ENCODE data around the gene KRTAP27-1. TPM values are rescaled to one million over a fixed set of nuclear protein-coding genes. Genes with fewer than 3 reads are reported as not detected.

The KRTAP27-1 gene
- total and polyA plus RNA-seq, 10 of the 15 experiments (the other 5 are each of a cell fraction or from before 2014, with no cell fraction given), result not detected

DNA sequence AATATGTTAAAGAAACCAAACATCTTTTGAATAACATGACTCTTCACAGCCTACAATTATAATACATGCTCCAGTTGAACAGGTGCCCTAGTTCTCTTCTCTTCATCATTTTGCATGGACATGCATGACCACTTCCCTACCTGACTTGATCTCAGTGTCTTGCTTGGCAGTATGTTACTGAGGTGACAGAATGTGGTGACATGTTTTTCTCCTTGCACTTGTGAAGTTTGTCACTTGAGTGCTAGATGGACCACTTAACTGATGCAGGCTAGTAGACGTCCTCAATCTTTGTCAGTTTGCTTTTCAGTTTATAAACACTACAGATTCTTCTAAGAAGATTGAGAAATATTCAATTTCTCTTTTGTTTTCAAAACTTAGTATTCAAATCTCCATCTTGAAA, 44.7 kb upstream of the KRTAP27-1 start (continued):
- TF ChIP-seq, protein P1, sequence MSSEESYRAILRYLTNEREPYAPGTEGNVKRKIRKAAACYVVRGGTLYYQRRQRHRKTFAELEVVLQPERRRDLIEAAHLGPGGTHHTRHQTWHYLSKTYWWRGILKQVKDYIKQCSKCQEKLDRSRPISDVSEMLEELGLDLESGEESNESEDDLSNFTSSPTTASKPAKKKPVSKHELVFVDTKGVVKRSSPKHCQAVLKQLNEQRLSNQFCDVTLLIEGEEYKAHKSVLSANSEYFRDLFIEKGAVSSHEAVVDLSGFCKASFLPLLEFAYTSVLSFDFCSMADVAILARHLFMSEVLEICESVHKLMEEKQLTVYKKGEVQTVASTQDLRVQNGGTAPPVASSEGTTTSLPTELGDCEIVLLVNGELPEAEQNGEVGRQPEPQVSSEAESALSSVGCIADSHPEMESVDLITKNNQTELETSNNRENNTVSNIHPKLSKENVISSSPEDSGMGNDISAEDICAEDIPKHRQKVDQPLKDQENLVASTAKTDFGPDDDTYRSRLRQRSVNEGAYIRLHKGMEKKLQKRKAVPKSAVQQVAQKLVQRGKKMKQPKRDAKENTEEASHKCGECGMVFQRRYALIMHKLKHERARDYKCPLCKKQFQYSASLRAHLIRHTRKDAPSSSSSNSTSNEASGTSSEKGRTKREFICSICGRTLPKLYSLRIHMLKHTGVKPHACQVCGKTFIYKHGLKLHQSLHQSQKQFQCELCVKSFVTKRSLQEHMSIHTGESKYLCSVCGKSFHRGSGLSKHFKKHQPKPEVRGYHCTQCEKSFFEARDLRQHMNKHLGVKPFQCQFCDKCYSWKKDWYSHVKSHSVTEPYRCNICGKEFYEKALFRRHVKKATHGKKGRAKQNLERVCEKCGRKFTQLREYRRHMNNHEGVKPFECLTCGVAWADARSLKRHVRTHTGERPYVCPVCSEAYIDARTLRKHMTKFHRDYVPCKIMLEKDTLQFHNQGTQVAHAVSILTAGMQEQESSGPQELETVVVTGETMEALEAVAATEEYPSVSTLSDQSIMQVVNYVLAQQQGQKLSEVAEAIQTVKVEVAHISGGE (CRISPR knock-in tag; IDR thresholded peaks at IDR 0.05), result no peak
- TF ChIP-seq MEF2A (IDR thresholded peaks at IDR 0.05; ENCODE audit: insufficient read depth, low read depth, low read length) (no peak), FOS (IDR thresholded peaks at IDR 0.05; ENCODE audit: borderline replicate concordance, extremely low read depth, insufficient read length) (no peak), EP300 (IDR thresholded peaks at IDR 0.05; ENCODE audit: borderline replicate concordance in 1 of 2, control insufficient read depth in 1 of 2, low read depth in 2 of 2, low read length in 2 of 2) (no peak)

DNA sequence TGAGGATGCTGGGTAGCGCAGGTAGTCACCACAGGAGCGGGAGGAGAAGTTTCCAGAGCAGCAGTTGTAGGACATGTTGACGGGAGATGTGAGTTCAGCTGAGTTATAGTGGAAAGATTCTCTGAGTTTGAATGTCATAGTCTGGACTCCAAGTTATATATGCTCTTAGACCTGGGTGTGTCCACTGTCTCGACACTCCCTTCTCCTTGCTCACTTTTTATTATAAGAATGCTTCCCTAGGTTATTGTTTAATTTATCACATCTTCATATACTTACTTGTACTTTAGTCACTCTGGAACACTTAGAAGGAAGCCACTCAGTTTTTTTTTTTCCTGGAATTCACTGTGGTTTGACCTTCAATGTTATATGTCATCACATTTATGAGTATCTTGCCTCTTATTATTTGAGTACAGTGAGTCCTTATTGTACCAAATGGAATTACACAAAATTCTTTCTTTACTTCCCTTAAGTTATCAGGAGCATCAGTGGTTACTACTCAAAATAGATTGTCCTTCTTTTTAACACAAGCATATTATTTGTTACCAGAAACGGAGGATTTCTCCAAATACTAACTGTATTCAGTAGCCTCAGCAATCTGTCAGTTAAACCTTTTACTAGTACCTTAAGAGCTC, 34.8 kb upstream of the KRTAP27-1 start, which contains the start of gene KRTAP13-2:
Gene KRTAP13-2, minus strand, starts transcription at position 133 of the 632 bp plus-strand sequence. Its CDS starts 58 bp downstream, at position 75.
- in situ Hi-C loops (cut with MboI), result no loop called here

More for the DNA sequence above, 34.8 kb upstream of the KRTAP27-1 start, which contains the start of gene KRTAP13-2:
- SMC1A ChIA-PET (ENCODE audit: uncharacterized antibody, unreplicated experiment), result no interaction called here
- 15% methylated on average over 5 of the region's 5 CpGs for WGBS (ENCODE audit: insufficient coverage, insufficient replicate concordance, low lambda C conversion rate, missing lambda C conversion rate)
- intact Hi-C loops (cut with micrococcal nuclease; ENCODE audit: unreplicated experiment), result no loop called here
- Histone ChIP-seq H3K27ac (ENCODE audit: control insufficient read depth, insufficient read depth) (no peak within 1 kb of the TSS), H3K27me3 (replicated peaks in 1 of 2; ENCODE audit: control insufficient read depth in 2 of 2, insufficient read depth in 2 of 2, low read length in 1 of 2) (no peaks in the 10 kb centered on the region), H3K4me1 (ENCODE audit: control insufficient read depth, insufficient read depth, low read length) (no peaks in the 10 kb centered on the region), H2AFZ (ENCODE audit: control insufficient read depth, low read depth, low read length) (no peak within 1 kb of the TSS), H4K20me1 (ENCODE audit: control insufficient read depth, insufficient read depth) (no peaks in the 10 kb centered on the region), H3K9ac (ENCODE audit: control insufficient read depth, insufficient read depth, low read length) (no peak within 1 kb of the TSS), H3K36me3 (ENCODE audit: control insufficient read depth in 2 of 2, insufficient read depth in 2 of 2, low read length in 1 of 2) (no peaks in the 10 kb centered on the region), H3K4me2 (ENCODE audit: control insufficient read depth, insufficient read depth) (no peak within 1 kb of the TSS), H3K4me3 (no peak within 1 kb of the TSS), H3K9me3 (replicated peaks; ENCODE audit: control insufficient read depth, insufficient read depth, low read length) (no peaks in the 10 kb centered on the region), H3K79me2 (ENCODE audit: control insufficient read depth, insufficient read depth, low read length) (no peaks in the 10 kb centered on the region)
- FAIRE-seq (no peak), ATAC-seq (no peak), DNase-seq (ENCODE audit: low read depth, low spot score) (no peak)
- CTCF ChIA-PET, result no interaction called here
- no TSS peak for BruUV-seq (replicated peaks)
- TF ChIP-seq POLR2AphosphoS5 (IDR thresholded peaks at IDR 0.05; ENCODE audit: low read length) (no peak), CBX5 (IDR thresholded peaks at IDR 0.05; ENCODE audit: low read depth) (no peak), ASH2L (IDR thresholded peaks at IDR 0.05; ENCODE audit: borderline replicate concordance, low read depth) (no peak)
- TF ChIP-seq, protein P2, sequence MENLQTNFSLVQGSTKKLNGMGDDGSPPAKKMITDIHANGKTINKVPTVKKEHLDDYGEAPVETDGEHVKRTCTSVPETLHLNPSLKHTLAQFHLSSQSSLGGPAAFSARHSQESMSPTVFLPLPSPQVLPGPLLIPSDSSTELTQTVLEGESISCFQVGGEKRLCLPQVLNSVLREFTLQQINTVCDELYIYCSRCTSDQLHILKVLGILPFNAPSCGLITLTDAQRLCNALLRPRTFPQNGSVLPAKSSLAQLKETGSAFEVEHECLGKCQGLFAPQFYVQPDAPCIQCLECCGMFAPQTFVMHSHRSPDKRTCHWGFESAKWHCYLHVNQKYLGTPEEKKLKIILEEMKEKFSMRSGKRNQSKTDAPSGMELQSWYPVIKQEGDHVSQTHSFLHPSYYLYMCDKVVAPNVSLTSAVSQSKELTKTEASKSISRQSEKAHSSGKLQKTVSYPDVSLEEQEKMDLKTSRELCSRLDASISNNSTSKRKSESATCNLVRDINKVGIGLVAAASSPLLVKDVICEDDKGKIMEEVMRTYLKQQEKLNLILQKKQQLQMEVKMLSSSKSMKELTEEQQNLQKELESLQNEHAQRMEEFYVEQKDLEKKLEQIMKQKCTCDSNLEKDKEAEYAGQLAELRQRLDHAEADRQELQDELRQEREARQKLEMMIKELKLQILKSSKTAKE (IDR thresholded peaks at IDR 0.05; ENCODE audit: low read depth, poor library complexity, severe bottlenecking), result no peak
- POLR2A ChIA-PET, result no interaction called here
- RAD21 ChIA-PET (ENCODE audit: unreplicated experiment), result no interaction called here

All from GM12878 (cell line).